CD4-positive, alpha-beta T cell treated with Interleukin-12 subunit alpha and Interleukin-12 subunit beta, for 1 hour (primary cell): ENCODE data around the gene ZC3H11A.
A peak's percentile ranks its signal among the peaks of the same experiment; 100 is the strongest.
"Not testable (repeated sequence)": the region's sequence is repeated elsewhere in the genome, so short reads cannot be mapped to it uniquely, and the experiment has no call there.

Experiments used
- DNase-seq: peaks from one replicate; pipeline ENCODE4 v3.0.0-alpha.2; 2020

Gene ZC3H11A

DNA sequence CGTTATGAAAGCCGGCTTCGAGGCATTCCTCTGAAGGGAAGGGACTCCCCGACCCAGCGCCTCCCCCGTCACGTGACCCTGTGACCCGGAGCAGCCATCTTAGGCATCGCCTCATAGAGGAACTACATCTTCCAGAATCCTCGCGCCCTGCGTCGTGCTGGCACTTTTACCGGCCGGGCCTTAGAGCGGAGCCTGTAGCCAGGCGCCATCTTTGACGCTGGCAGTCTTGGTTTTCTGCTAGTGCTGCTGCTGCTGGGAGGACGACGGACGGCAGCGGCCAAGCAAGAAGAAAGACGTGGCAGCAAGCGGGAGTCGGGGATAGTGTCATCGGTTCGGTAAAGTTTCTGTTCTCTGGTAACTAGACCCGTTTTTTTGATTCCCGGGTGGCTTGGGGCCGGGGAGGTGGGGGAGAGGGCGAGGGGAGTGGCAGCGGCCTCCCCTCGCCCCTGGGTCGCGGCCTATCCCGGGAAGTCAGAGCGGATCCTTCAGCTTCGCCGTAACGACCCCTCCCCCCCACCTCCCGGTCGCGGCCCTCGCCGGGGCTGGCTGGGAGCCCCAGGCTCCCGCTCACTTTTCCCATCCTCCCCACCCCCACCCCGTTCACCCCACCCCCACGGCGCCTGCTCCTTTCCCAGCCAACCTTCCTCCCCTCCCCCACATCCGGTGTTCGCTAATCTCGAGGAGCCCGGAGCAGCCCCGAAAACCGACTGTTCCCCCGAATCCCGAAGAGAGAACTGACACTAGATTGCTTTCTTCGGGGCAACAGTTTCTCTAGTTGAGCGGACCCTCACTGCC, at the start of gene ZC3H11A, which contains the start of gene ZBED6:
TSS of gene ZC3H11A (plus strand) at position 183 of the 795 bp plus-strand sequence. CDS start 21,448 bp downstream, outside the sequence.
TSS of gene ZBED6 (plus strand) at position 183 of the 795 bp plus-strand sequence. CDS start 1,900 bp downstream, outside the sequence.
- peak; percentile 98 for DNase-seq

DNA sequence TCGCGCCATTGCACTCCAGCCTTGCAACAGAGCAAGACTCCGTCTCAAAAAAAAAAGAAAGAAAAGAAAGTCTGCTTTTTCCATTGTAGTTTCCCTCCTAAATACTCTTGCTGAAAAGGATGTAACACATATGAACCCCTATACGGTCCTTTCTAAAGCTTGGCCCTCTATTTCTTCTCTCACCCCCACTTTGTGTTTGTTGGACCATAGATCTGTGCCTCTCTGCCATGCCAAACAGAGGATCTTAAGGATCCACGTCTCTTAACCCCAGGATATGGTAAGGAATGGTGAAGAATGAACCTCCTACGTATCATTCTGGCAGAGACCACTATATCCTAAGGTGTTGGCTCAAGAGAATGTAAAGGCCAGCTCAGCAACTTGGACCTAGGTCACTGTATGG, 49.1 kb upstream of the ZC3H11A start:
- no peak for DNase-seq

DNA sequence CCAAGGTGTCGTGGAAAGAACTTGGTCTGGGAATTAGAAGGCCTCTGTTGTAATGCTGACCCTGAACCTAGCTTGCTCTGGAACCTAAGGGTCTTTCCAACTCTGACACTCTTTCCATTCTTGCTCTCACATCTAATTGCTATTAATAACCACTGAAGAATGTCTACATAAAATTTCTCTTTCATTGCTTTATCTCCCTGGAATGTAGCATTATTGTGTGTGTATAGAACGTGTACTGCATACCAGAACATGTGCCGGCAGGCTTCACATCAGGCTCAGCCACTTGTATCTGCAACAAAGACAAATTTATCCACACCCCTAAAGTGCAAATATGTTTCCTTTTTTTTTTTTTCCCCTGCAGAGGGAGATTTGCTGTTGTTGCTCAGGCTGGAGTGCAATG, 44.4 kb upstream of the ZC3H11A start:
- DNase-seq: no peak

- not testable (repeated sequence) for DNase-seq
These were observed 43.6 kb upstream of the ZC3H11A start for GRCh38 chr1:203751618-203752361.

DNA sequence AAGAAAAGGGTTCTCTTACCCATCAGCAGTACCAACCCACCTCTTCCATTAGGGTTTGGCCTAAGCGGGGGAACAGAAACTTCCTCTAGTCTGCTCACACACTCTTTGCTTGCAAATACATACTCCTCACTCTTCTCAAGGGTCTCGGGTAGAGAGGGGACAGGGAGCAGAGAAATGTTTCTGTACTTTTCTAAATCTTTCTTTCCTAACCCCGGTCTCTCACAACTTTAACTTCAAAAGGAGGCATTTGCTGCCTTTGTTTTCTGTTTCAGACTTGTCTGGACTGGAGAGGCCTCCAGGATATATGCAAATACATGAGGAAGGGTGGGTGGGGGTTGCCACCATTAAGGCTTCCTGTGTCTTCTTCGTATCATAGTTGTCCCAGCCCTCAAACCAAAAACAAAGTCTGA, 41.0 kb upstream of the ZC3H11A start:
- DNase-seq: peak; percentile 31

- DNase-seq: peak; percentile 22
These were observed 39.4 kb upstream of the ZC3H11A start for GRCh38 chr1:203756036-203756435.

GRCh38 chr1:203758749-203759148, 36.7 kb upstream of the ZC3H11A start:
- not testable (repeated sequence) for DNase-seq

DNA sequence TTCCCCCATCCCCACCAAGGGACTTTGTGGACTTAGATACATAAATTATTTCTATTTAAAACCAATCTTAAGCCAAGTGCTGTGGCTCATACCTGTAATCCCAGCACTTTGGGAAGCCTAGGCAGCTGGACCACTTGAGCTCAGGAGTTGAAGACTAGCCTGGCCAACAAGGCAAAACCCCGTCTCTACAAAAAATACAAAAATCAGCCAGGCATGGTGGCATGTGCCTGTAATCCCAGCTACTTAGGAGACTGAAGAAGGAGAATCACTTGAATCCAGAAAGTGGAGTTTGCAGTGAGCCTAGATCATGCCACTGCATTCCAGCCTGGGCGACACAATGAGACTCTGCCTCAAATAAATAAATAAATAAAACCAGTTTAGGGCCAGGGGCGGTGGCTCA, 34.9 kb upstream of the ZC3H11A start:
- DNase-seq: no peak

GRCh38 chr1:203761958-203762357, 33.5 kb upstream of the ZC3H11A start:
- not testable (repeated sequence) for DNase-seq

DNA sequence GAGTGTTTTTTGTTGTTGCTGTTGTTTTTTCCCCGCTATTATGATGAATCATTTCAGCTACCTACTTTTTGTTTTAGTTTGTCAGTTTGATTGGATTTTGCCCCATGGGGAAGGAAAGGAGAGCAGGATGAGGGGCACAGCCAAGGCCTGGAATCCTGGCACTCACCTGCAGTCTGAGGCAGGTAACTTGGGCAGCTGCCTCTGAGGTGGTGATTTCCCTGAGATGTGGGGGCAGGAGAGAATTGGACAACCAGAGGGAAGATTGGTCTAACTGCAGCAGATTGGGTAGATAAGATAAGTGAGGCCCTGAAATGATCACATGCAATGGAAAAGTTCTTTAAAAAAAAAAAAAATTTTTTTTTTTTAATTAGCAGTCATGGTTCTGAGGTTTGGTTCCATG, 31.9 kb upstream of the ZC3H11A start:
- peak; percentile 13 for DNase-seq

- DNase-seq: no peak
These were observed 31.1 kb upstream of the ZC3H11A start for GRCh38 chr1:203764105-203765028.

DNA sequence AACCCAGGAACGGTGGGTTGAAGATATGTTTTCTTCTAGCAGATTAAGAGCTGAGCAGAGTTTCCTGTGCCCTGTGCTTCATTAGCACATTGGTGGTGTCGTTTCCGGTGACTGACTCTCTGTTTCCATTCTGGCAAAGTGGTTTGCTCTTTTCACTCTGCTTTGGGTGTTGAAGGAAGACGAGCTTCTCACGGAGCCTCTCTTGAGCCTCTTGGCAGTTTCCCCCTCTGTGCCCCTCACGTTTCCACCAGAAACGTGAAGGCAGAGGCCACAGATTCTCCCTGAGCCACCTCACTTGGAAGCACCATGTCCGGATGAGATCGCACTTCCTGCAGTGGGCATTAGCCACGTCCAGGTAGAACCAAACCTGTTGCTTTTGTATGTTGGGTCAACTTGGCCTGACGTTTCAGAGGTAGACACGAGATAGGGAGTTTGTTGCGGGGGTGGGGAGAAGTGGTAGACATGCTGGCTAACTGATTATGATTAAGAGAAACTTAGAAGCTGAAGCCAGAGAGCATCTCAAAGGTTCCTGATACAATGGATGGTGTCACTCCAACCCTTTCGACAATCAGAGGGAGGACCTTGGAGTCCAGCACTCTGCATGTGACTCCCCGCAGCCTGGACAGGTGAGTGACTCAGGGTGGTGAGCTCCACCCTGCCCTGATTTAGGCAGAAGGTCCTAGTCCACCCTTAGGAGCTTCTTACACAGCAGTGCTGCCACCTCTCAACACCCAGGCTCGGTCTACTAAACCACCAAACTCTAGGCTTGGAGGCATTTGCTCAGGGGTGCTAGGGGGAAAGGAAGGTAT, 30.2 kb upstream of the ZC3H11A start, which contains the start of gene LAX1:
TSS of gene LAX1 (plus strand) at position 155 of the 809 bp plus-strand sequence. CDS start at position 538, 383 bp downstream.
- DNase-seq: peak; percentile 86

- DNase-seq: no peak
These were observed 27.2 kb upstream of the ZC3H11A start for GRCh38 chr1:203768256-203768655.

- peak; percentile 13 for DNase-seq
These were observed 25.7 kb upstream of the ZC3H11A start for GRCh38 chr1:203769505-203770343.

DNA sequence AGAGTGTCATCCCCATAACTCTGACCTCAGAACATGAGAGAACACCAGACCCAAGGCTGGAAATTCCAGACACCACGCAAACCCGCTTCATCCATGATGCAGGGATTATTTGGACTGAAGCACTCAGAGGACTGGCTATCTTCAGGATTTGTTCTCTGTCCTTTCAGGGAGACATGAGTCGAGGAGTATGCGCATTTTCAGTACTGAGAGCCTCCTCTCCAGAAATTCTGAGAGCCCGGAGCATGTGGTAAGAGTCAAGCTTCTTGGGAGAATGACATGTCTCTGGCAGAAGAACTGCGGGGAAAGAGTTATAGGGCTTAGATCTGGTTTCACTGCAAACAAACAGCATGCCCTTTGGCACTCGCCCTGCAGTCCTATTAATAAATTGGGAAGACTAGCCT, 23.5 kb upstream of the ZC3H11A start:
- DNase-seq: no peak

- DNase-seq: no peak
These were observed 22.6 kb upstream of the ZC3H11A start for GRCh38 chr1:203772836-203773235.

DNA sequence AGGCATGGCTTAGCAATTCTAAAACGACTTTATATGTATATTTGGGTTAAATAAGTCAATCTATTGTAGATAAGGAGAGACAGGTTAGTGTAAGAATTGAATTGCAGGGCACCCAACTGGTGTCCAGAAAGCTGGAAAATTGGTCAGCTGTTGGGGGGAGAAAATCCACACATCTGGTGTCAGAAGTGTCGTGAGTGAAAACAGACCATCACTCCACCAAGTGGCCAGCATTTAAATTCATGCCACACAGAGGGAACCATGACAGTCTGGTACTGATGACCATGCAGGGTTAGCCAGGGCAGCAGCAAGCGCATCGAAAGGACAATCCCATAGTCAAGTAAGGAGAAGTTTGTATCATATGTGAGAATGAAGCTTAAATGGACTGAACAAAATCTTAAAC, 18.8 kb upstream of the ZC3H11A start:
- no peak for DNase-seq

- no peak for DNase-seq
These were observed 17.8 kb upstream of the ZC3H11A start for GRCh38 chr1:203777596-203777995.

- no peak for DNase-seq
These were observed 17.3 kb upstream of the ZC3H11A start for GRCh38 chr1:203778146-203778545.

- no peak for DNase-seq
These were observed 16.6 kb upstream of the ZC3H11A start for GRCh38 chr1:203778789-203779188.

DNA sequence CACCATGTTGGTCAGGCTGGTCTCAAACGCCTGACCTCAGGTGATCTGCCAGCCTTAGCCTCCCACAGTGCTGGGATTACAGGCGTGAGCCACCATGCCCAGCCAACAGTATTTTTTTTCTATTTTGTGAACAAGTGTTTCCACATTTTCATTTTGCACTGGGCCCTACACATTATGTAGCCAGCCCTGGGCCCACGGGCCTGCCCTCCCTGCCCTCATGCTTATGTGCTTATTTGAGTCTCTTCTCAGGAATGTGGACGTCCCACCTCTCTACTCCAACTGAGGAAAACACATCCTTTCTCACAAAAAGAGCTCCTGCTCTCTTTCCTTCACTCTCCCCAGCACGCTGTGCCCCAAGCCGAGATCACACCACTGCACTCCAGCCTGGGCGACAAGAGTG, 13.5 kb upstream of the ZC3H11A start:
- no peak for DNase-seq
